Measurements from ENCODE around the gene ARHGEF7. TPM values are rescaled to one million over a fixed set of nuclear protein-coding genes. Genes with fewer than 3 reads are reported as not detected.

Gene ARHGEF7
- total RNA-seq, 2 experiments from 2014 or later, result 78.9 to 82.0 TPM

- Mint-ChIP-seq H3K4me1 (no peaks in the 10 kb centered on the region), H3K27me3 (no peaks in the 10 kb centered on the region), H3K4me3 (no peak overlapping the region), H3K27ac (no peak overlapping the region), H3K36me3 (peaks cover 10% of the 10 kb centered on the region), H3K9me3 (peaks cover 2% of the 10 kb centered on the region)
- ATAC-seq (ENCODE audit: low read depth) (no peak), DNase-seq (no peak)
- POLR2A ChIA-PET, result no interaction called here
Observed at GRCh38 chr13:111336666-111337065, 221.6 kb downstream of the ARHGEF7 start.

- DNase-seq, result no peak
- POLR2A ChIA-PET, result no interaction called here
- no peak overlapping the region for H3K27ac Mint-ChIP-seq
Observed at GRCh38 chr13:111337206-111337605, 222.1 kb downstream of the ARHGEF7 start.

GRCh38 chr13:111337741-111338140, 222.6 kb downstream of the ARHGEF7 start:
- no peak for DNase-seq
- no peaks in the 10 kb centered on the region for H3K4me1 Mint-ChIP-seq
- H3K4me3 Mint-ChIP-seq, result no peak overlapping the region
- peaks cover 2% of the 10 kb centered on the region for H3K9me3 Mint-ChIP-seq
- H3K36me3 Mint-ChIP-seq, result peaks cover 10% of the 10 kb centered on the region
- POLR2A ChIA-PET, result no interaction called here
- no peak for ATAC-seq (ENCODE audit: low read depth)
- H3K27ac Mint-ChIP-seq, result no peak overlapping the region
- H3K27me3 Mint-ChIP-seq, result no peaks in the 10 kb centered on the region

More at GRCh38 chr13:111337206-111337605, 222.1 kb downstream of the ARHGEF7 start:
- Mint-ChIP-seq H3K9me3 (peaks cover 2% of the 10 kb centered on the region), H3K36me3 (peaks cover 10% of the 10 kb centered on the region), H3K27me3 (no peaks in the 10 kb centered on the region), H3K4me1 (no peaks in the 10 kb centered on the region), H3K4me3 (no peak overlapping the region)
- ATAC-seq (ENCODE audit: low read depth), result no peak

GRCh38 chr13:111338841-111339240, 223.7 kb downstream of the ARHGEF7 start:
- Mint-ChIP-seq H3K9me3 (peaks cover 2% of the 10 kb centered on the region), H3K4me3 (no peak overlapping the region), H3K36me3 (peaks cover 3% of the 10 kb centered on the region), H3K27me3 (no peaks in the 10 kb centered on the region), H3K4me1 (no peaks in the 10 kb centered on the region), H3K27ac (no peak overlapping the region)
- POLR2A ChIA-PET, result no interaction called here
- DNase-seq, result no peak
- no peak for ATAC-seq (ENCODE audit: low read depth)

- Mint-ChIP-seq H3K27ac (no peak overlapping the region), H3K4me1 (no peaks in the 10 kb centered on the region), H3K27me3 (no peaks in the 10 kb centered on the region), H3K36me3 (peaks cover 3% of the 10 kb centered on the region), H3K9me3 (peaks cover 2% of the 10 kb centered on the region), H3K4me3 (no peak overlapping the region)
- ATAC-seq (ENCODE audit: low read depth) (no peak), DNase-seq (no peak)
- POLR2A ChIA-PET, result no interaction called here
Observed at GRCh38 chr13:111339366-111340143, 224.4 kb downstream of the ARHGEF7 start.

GRCh38 chr13:111341886-111342285, 226.8 kb downstream of the ARHGEF7 start:
- DNase-seq, result no peak
- H3K27ac Mint-ChIP-seq, result no peak overlapping the region
- no peaks in the 10 kb centered on the region for H3K4me1 Mint-ChIP-seq
- no peak overlapping the region for H3K4me3 Mint-ChIP-seq
- H3K27me3 Mint-ChIP-seq, result no peaks in the 10 kb centered on the region
- POLR2A ChIA-PET, result no interaction called here
- peaks cover 3% of the 10 kb centered on the region for H3K36me3 Mint-ChIP-seq
- no peaks in the 10 kb centered on the region for H3K9me3 Mint-ChIP-seq
- no peak for ATAC-seq (ENCODE audit: low read depth)

GRCh38 chr13:111342721-111343120, 227.6 kb downstream of the ARHGEF7 start:
- no peak overlapping the region for H3K4me3 Mint-ChIP-seq
- DNase-seq (no peak), ATAC-seq (ENCODE audit: low read depth) (no peak)
- H3K36me3 Mint-ChIP-seq, result peaks cover 3% of the 10 kb centered on the region
- no peak overlapping the region for H3K27ac Mint-ChIP-seq
- H3K27me3 Mint-ChIP-seq, result no peaks in the 10 kb centered on the region
- H3K4me1 Mint-ChIP-seq, result no peaks in the 10 kb centered on the region
- H3K9me3 Mint-ChIP-seq, result no peaks in the 10 kb centered on the region
- POLR2A ChIA-PET, result no interaction called here

- H3K9me3 Mint-ChIP-seq, result no peaks in the 10 kb centered on the region
- H3K36me3 Mint-ChIP-seq, result peaks cover 4% of the 10 kb centered on the region
- no peak for DNase-seq
- H3K27ac Mint-ChIP-seq, result no peak overlapping the region
- no peaks in the 10 kb centered on the region for H3K4me1 Mint-ChIP-seq
- no peak for ATAC-seq (ENCODE audit: low read depth)
- POLR2A ChIA-PET, result no interaction called here
- H3K4me3 Mint-ChIP-seq, result no peak overlapping the region
- H3K27me3 Mint-ChIP-seq, result no peaks in the 10 kb centered on the region
Observed at GRCh38 chr13:111343186-111343805, 228.2 kb downstream of the ARHGEF7 start.

GRCh38 chr13:111344471-111345191, 229.5 kb downstream of the ARHGEF7 start:
- Mint-ChIP-seq H3K4me1 (no peaks in the 10 kb centered on the region), H3K4me3 (no peak overlapping the region), H3K27me3 (no peaks in the 10 kb centered on the region), H3K27ac (no peak overlapping the region), H3K36me3 (peaks cover 3% of the 10 kb centered on the region), H3K9me3 (no peaks in the 10 kb centered on the region)
- no peak for ATAC-seq (ENCODE audit: low read depth)
- POLR2A ChIA-PET, result no interaction called here
- no peak for DNase-seq

GRCh38 chr13:111345682-111346081, 230.6 kb downstream of the ARHGEF7 start:
- Mint-ChIP-seq H3K4me1 (no peaks in the 10 kb centered on the region), H3K27ac (no peak overlapping the region), H3K9me3 (no peaks in the 10 kb centered on the region), H3K36me3 (peaks cover 2% of the 10 kb centered on the region), H3K4me3 (no peak overlapping the region), H3K27me3 (no peaks in the 10 kb centered on the region)
- POLR2A ChIA-PET, result no interaction called here
- DNase-seq, result no peak
- ATAC-seq (ENCODE audit: low read depth), result no peak

- no peak overlapping the region for H3K27ac Mint-ChIP-seq
- ATAC-seq (ENCODE audit: low read depth), result no peak
Observed at GRCh38 chr13:111346101-111346680, 231.1 kb downstream of the ARHGEF7 start.

GRCh38 chr13:111347438-111347837, 232.3 kb downstream of the ARHGEF7 start:
- DNase-seq, result no peak
- no peaks in the 10 kb centered on the region for H3K4me1 Mint-ChIP-seq
- no peak overlapping the region for H3K4me3 Mint-ChIP-seq
- H3K27me3 Mint-ChIP-seq, result peaks cover 10% of the 10 kb centered on the region
- POLR2A ChIA-PET, result no interaction called here
- H3K27ac Mint-ChIP-seq, result no peak overlapping the region
- no peak for ATAC-seq (ENCODE audit: low read depth)
- H3K9me3 Mint-ChIP-seq, result peaks cover 4% of the 10 kb centered on the region
- H3K36me3 Mint-ChIP-seq, result peaks cover 4% of the 10 kb centered on the region

More at GRCh38 chr13:111346101-111346680, 231.1 kb downstream of the ARHGEF7 start:
- no peak for DNase-seq
- Mint-ChIP-seq H3K4me3 (no peak overlapping the region), H3K4me1 (no peaks in the 10 kb centered on the region), H3K27me3 (no peaks in the 10 kb centered on the region), H3K9me3 (no peaks in the 10 kb centered on the region), H3K36me3 (peaks cover 2% of the 10 kb centered on the region)
- POLR2A ChIA-PET, result no interaction called here

GRCh38 chr13:111353508-111353907, 238.4 kb downstream of the ARHGEF7 start:
- Mint-ChIP-seq H3K4me1 (no peaks in the 10 kb centered on the region), H3K4me3 (no peak overlapping the region), H3K27ac (no peak overlapping the region), H3K27me3 (peaks cover 14% of the 10 kb centered on the region), H3K9me3 (peaks cover 4% of the 10 kb centered on the region), H3K36me3 (peaks cover 2% of the 10 kb centered on the region)
- POLR2A ChIA-PET, result no interaction called here
- DNase-seq (no peak), ATAC-seq (ENCODE audit: low read depth) (no peak)

Data from activated naive CD8-positive, alpha-beta T cell treated with anti-CD3 and anti-CD28 coated beads, Interleukin-2, amount 10 ng/mL, durations not matched to agents 7 days and 5 days (primary cell).